ENCODE data around the gene ATP5F1D.
"Not testable (repeated sequence)": the region's sequence is repeated elsewhere in the genome, so short reads cannot be mapped to it uniquely, and the experiment has no call there.

Gene ATP5F1D

DNA sequence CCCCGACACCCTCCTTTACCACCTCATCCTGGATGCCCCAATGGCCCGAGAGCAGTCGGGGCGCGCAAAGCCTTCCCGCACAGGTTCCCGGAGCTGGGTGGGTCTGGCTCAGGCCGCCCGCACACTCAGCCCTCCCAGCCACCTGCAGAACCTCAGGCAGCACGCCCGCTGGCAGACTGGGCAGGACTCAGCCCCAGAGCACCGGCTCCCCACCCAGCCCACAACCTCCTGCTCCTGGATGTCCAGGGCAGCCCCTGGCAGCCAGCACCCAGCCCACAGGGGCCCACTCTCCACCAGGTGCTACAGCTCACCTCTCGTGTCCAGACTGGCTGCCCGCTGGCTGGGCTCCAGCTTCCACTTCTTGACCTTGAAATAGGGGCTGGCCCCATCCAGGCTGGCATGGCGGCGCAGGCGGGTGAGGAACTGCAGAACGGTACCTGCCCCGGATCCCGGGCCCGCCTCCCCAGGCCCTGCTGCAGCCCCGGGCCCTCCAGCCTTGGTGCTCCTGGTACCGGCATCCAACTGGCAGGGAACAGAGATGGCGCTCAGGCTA, 8.4 kb upstream of the ATP5F1D start:
- no peak for DNase-seq

DNA sequence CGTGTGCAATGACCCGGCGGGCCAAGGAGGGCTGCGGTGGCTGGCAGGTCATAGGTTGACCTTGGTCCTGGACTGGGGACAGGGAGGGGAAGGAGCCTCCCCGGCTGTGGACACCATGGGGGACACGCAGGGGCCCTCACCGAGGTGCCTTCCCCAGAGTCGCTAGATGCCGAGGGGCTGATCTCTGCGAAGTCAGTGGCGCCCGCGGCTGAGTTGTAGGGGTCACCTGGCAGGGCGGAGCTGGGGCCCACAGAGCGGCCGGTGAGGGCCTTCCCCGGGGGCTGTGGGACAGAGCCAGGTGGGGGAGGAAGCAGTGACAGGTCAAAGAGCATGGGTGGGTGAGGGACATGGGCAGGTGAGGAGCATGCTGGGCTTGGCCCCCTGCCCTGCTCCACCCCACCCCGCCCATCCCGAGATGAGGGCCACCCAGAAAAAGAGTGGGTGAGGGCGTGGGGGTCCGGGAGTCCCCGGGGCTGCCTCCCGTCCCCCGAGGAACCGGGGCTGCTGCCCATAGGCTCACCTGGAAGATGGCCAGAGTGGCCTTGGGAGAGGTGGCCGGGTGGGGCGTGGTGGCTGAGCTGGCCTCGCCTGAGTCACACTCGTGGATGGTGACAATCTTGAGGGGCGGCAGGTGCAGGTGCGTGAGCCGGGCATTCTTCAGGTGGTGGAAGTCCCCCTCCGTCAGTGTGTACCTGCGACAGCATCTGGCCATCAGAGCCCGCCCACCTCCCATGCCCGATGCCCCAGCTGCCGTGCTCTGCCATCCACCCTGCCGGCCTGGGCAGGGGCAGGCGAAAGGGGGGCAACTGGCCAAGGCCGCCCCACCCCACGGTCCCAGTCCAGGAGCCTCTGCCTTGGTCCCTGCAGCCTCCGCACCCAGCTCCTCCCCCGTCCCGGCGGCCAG, 7.2 kb upstream of the ATP5F1D start:
- DNase-seq: no peak

DNA sequence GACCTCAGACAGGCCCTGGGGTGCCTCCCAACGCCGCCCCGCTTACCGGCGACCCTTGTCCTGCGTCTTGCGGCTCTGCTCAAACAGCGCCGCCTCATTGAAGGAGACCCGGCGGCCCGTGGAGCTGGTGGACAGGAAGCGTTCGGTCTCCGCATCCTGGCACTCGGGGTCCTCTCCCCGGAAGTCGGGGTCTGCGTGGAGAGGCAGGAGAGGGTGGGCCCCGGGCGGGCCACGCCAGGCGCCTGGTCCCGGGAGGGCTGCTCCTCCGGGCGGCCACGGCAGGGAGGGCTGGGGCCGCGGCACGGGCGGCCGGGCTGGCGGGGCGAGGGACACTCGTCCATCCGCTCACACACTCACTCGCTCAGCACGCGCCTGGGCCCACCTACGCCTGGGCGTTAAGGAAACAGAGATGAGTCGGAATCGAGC, 6.6 kb upstream of the ATP5F1D start:
- no peak for DNase-seq

DNA sequence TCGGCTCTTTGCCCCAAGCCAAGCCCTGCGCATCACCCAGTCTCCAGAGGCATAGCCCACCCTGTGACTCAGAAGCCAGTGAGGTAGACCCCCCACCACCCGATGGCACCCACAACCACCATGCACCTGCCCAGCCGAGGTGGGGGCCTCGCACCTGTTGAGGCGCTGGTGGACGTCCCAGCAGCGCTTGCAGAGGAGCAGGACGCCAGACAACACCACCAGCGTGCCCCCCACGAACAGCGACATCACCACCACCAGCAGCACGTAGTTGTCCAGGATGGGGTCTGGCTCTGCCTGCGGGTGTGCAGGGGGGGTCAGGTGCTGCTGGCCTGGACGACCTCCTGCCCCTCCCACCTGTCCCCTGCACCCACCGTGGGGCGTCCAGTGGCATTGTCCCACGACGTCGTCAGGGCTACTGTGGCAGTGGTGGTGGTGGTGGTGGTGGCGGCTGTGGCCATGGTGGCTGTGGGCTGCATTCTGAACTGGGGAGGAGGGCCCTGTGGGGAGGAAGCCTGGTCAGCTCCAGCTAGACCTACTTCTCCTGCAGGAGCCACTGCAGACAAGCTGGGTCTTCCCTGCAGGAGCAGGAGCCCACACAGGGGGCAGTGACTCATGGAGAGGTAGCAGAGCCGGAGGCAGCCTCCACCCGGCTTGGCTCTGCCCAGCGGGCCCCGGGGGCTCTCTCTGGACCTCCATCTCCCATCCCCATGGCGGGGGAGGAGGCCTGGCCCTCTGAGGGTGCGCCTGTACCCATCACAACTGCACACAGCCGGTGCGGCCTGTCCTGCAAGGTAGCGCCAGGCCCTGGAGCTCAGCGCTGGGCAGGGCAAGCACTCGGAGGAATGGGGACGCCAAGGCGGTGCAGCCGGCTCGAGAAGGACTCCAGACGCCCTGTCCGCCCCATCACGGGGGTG, 5.7 kb upstream of the ATP5F1D start:
- no peak for DNase-seq

DNA sequence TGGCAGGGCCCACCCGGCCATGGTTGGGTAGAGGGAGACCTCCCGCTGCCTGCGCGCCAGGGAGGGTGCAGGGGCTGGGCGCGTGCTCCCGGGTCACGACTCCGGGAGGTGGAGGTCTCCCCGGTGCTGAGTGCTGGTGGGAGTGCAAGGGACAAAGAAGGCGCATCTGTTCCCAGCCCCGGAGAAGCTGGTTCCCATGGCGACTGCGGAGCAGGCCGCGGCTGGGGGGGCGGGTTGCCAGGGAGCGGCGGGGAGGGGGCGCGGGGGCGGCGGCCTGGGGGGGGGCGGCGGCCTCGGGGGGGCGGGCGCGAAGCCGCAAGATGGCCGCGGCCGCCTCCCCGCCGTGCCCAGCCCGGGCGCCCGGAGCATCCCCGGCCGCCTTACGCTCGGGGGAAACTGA, 5.0 kb upstream of the ATP5F1D start:
- no peak for DNase-seq

DNA sequence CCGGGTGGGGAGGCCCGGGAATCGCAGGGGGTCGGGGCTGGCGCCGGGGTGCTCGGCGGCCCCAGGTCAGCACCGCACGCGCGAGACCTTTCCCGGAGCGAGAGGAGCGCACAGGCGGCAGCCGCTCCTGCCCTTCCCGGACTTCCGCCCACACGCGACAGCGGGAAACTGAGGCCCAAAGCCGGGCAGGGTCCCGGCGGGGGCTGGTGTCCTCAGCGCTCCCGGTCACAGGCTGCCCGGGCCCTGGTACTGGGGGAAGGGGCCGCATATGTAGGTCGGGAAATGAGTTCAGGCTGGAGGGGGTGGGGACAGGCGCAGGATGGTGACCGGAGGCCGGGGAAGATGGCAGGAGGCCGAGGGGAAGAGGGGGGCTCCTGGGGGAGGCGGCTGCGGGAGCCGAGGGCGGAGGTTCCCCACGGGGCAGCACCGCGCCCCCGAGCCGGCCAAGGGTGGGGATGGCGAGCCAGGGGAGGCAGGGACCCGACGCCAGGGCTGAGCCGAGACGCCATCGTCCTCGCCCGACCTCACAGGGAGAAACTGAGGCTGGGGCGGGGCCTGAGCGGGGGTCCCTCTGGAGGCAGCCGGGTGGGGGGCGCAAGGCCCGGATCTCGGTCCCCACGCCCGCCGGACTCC, 4.4 kb upstream of the ATP5F1D start:
- DNase-seq: no peak

DNA sequence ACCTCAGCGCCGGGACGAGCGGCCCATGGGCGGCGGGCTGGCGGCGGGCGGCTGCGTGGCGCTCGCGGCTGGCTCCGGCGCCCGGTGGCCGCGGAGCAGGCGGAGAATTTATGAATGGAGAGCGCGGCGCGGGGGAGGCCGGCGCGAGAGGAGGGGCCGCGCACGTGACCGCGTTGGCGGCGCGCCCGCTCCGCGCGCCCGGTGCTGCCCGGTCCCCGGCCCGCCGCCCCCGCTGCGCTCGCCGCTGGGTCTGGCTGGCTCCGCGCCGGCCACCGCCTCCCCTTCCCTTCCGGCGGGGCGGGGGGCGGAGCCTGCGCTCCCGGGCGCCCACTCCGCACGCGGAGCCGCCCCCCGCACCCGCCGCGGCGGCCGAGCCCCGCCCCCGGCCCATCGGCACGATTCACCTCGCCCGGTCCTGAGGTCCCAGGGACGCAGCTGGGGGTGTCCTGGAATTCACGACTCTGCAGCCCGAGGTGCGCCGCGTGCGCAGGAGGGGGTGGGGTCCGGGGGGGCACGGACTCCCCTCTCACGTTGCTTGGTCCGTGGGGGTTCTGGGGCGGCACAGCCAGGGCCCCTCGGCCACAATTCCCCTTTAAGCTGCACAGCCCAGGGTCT, 3.7 kb upstream of the ATP5F1D start, which contains the start of gene CBARP:
CBARP (minus strand) TSS at position 252 of the 615 bp plus-strand sequence. CDS start 1,905 bp downstream, outside the sequence.
- DNase-seq: no peak

DNA sequence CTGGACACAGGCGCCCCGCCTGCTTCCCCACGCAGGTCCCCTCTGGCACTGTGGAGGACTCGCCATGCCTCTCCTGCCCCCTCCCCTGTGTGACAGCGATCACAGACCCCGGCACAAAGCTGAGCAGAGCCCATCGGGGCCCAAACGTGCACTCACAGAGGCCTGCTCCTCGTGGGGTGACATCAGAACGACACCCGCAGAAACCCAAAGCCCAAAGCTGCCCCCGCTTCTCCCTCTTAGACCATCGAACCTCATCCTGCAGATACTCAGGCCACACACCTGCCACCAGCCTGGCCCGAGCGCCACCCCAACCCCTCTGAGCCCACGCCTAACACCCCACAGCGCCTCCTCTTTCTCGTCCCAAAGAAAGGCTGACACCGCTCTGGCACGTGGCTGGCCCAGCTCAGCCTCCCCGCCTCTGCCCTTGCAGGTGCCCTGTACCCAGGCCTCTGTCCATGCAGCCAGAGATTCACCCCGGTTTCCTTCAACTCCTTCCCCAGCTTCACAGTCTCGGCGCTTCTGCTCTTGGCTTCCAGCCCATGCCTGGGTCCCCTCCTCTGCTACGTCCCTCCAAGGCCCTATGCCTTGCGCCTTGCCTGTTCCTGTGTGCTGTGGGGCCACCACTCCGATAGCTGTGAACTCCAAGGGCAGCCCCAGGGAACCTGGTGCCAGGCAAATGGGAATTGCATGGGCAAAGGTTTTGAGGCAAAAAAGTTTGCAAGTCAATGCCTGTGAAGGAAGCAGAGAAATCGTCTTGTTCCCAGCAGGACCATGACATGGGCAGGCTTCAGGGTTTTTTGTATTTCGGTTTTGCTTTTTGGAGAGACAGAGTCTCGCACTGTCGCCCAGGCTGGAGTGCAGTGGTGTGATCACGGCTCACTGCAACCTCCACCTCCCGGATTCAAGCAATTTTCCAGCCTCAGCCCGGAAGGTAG, 2.9 kb upstream of the ATP5F1D start:
- no peak for DNase-seq

DNA sequence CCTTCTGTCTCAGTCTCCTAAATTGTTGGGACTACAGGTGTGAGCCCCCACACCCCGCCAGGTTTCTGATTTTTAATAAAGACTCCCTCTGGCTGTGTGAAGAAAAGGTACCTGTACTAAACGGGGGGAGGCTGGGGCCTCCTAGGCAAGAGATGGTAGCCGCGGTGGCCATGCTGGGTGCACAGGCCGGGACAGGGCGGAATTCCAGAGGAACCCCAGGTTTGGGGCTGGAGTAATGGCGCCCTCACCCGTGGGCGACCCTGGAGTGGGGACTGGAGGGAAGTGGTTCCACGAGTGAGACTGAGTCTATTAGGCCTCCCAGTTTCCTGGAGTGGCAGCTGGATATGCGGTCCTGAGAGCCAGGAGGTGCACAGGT, 2.1 kb upstream of the ATP5F1D start:
- no peak for DNase-seq

DNA sequence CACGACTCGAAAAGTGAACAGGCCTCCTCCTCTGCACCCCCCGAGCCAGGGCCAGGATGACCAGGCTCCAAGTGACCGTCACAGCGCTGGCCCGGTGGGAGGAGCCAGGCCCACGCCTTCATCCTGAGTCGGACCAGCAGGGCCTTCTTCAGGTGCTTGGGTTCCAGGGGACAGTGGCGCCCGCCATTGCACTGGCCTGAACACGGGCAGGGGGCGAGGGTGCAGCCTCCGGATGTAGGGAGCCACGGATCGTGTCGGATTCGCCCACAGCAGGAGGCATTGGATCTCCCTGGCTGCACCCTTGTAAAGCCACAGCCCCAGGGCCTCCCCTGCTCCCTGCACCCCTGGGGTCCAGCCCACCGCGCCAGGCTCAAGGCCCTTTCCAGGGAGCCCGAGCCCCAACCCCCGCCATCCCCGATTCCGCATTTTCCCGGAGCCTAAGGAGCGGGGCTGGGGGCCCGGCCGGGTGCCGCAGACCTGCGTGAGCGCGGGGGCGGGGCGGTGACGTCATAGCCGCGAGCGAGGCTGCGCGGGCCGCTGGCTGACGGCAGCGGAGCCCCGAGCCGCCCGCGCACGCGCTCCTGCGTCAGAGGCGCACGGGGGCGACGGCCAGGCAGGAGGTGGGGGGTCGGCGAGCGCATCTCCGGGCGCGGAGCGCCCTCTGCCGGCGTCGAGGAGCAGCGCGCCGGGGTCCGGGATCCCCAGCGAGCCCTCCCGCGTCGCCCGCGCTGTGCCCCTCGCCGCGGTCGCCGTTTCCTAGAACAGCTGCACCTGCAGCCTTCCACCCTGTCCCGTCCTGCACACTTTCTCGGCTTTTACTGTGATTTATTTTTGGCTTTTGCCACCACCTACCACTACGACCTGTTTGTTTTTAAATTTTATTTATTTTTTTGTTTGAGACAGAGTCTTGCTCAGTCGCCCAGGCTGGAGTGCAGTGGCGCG, 1.5 kb upstream of the ATP5F1D start:
- no peak for DNase-seq

DNA sequence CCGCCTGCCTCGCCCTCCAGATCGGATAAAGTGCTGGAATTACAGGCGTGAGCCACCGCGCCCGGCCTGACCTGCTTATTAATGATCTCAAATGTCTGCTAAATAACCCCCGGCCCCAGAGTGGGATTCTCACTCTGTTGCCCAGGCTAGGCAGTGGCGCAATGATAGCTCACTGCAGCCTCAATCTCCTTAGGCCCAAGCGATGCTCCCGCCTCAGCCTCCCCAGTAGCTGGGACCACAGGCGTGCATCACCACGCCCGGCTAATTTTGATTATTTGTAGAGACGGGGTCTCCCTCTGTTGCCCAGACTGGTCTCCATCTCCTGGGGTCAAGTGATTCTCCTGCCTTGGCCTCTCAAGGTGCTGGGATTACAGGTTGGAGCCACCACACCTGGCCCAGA, 626 bp upstream of the ATP5F1D start:
- DNase-seq: no peak

DNA sequence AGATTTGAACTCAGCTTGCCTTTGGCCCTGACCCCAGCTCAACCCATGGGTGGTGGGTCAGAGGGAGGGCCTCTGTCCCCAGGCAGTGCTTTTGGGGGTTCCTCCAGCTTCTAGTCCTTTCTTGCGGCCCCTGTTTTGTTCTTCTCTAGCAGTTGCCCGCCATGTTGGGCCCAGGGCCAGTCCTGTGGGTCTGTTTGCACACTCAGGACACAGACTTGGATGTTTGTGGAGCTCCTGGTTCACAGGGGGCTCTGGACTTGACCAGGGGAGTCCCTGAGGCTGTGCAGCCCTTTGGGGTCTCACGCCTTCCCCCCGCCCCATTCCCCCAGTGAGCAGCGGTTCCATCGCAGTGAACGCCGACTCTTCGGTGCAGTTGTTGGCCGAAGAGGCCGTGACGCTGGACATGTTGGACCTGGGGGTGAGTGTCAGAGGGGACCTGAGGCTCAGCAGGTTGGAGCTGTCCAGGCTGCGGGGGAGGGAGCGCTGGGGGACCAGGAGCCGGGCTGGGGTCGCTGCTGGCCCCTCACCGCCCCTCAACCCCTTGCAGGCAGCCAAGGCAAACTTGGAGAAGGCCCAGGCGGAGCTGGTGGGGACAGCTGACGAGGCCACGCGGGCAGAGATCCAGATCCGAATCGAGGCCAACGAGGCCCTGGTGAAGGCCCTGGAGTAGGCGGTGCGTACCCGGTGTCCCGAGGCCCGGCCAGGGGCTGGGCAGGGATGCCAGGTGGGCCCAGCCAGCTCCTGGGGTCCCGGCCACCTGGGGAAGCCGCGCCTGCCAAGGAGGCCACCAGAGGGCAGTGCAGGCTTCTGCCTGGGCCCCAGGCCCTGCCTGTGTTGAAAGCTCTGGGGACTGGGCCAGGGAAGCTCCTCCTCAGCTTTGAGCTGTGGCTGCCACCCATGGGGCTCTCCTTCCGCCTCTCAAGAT, 2.5 kb downstream of the ATP5F1D start:
- DNase-seq: no peak

DNA sequence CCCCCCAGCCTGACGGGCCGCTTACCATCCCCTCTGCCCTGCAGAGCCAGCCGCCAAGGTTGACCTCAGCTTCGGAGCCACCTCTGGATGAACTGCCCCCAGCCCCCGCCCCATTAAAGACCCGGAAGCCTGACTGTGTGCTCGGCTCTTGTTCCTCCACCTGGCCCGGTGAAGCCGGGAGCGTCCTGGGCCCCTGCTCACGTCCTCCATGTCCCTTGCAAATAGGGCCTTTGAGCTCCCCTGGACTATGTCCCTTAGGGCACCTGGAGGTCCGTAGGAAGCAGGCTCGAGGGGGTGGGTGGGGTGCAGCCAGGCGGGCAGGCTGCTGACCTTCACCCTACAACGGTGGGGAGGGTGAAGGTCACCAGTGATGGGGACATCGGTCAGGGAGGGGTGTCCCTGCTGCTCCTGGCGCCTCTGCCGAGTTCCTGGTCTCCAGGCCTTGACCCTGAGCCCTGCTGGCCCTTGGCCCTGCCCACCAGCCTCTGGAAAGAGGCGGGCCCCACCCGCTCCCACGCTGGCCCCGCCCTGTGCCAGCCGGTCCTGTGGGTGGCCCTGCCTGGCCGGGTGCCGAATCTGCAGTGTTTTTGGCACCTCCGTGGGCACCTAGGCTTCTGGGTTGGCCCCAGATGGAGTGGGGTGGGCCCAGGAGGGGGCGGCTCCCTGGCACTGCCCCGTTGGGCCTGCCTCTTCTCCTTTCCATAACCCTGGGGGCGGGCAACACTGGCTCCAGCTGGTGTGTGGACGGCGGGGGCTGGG, 3.3 kb downstream of the ATP5F1D start:
- no peak for DNase-seq

DNA sequence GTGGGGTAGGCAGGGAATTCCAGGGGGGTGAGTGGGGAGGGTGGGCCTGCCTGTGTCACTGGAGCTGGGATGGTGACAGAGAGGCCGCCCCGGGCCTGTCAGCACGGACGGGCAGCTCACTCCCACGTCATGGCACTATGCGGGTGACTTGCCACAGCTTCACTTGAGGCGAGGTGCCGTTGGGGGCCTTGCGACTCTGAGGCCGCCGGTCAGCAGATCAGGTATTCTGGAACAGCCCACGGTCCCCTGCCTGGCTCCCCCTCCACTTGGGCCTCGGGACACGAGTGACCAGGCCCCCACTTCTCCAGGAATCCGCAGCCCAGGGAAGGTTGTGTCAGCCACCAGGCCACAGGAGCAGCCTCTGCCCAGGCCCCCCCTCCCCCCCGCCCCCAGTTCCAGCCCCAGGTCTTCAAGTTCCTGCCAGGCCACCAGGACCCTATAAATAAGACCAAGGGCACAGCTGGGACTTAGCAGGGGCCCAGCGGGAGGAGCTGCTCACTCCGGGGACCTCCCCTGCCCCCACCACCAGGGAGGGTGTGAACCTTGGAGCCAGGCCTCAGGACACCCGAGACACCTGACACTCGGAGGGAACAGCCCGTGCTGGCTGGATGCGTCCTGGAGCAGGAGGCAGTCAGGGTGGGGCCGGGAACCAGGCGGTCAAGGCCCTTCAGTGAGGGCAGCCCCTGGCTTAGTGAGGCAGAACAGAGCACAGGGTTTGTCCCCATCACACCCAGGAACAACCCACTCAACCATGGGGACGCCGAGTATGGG, 4.1 kb downstream of the ATP5F1D start:
- no peak for DNase-seq

DNA sequence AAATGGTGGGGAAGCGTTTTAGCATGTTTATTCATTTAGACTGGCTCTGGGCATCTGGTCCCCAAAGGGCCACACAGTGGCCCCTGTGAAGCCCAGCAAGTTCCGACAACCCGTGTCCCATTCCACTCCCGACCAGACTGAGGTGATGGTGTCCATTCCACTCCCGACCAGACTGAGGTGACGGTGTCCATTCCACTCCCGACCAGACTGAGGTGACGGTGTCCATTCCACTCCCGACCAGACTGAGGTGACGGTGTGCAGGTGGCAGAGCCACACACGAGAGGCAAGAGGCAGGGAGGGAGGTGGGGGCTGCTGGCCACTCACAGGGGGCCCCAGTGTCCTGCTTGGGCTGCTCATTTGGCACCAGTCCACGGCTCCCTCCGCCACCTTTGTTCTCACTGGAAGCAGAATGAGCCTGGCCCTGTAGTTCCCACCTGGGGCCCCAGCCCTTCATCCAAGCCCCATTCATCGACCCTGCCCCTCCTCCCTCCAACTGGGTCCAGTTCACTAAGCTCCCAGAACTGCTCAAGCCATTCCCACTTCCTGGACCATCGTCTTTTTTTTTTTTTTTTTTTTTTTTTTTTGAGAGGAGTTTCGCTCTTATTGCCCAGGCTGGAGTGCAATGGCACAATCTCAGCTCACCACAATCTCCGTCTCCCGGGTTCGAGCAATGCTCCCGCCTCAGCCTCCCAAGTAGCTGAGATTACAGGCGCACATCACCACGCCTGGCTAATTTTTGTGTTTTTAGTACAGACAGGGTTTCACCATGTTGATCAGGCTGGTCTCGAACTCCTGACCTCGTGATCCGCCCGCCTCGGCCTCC, 4.9 kb downstream of the ATP5F1D start:
- DNase-seq: not testable (repeated sequence)

DNA sequence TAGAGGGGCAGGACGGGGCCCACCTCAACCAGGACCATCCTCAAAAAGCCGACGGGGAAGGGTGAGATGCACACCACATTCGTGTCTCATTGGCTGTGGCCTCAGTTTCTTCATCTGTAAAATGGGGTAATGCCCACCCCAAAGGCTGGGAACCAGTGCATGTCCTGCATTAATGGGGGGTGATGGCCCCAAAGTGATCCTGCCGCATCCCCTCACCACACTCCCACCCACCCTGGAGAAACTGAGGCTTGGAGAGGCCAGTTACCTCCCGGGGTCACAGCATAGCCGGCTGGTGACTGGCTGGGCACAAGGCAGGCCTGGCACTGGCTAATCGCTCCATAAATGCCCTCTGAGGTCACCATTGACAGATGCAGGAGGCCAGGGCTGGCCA, 6.2 kb downstream of the ATP5F1D start:
- no peak for DNase-seq

Data from cortex of kidney (tissue), 1 donor.